ENCODE data around the gene RNF225.
A peak's percentile ranks its signal among the peaks of the same experiment; 100 is the strongest.

DNA sequence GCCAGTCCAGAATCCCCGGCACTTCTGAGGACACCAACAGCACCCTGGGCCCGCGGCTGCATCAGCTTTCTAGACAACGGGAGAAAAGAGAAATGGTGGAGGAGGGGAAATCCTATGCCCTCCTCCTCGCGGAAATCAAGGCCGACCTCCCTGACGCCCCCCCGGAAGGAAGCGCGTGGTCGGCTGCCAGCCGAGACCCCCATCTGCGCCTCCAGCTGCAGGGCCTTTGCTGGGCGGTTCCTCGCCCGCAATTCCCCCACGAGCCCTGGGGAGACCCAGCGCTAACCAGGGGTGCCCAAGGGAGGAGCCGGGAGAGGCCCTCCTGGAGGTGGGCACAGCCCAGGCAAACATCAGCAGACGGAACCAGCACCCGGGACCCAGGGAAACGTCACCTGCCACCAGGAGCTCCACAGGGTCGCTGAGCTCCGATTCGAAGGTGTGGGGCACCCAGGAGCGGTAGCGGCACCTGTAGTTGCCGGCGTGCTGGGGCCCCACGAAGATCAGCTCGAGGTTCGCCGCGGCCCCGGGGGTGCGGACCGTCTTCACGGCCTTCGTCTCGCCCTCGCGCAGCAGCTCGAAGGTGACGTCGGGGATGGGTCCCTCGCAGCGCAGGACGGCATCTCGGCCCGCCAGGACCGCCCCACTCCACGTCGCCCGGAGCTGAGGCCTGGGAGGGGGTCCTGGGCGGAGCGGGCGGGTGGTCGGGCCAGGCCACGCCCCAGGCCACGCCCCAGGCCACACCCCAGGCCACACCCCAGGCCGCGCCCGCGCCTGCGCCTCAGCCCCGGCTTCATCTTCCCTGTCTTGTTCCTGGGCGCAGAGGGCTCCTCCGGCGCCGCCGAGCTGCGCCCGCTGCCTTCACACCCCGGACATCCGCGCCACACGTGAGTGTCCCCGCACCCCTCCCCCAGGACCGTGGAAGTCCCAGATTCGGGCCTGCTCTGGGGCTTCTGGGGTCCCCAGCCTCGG is 48.2 kb upstream of the RNF225 start:
- TF ChIP-seq CTCF (IDR thresholded peaks at IDR 0.05 in 4 of 5, conservative IDR thresholded peaks at IDR 0.05 in 1 of 5) (no peak), POLR2A (IDR thresholded peaks at IDR 0.05) (peak in 1 of 2 donors; percentile 23)
